ENCODE data around the gene CCL3.
A peak's percentile ranks its signal among the peaks of the same experiment; 100 is the strongest.
"Not testable (repeated sequence)": the region's sequence is repeated elsewhere in the genome, so short reads cannot be mapped to it uniquely, and the experiment has no call there.

CCL3 gene

DNA sequence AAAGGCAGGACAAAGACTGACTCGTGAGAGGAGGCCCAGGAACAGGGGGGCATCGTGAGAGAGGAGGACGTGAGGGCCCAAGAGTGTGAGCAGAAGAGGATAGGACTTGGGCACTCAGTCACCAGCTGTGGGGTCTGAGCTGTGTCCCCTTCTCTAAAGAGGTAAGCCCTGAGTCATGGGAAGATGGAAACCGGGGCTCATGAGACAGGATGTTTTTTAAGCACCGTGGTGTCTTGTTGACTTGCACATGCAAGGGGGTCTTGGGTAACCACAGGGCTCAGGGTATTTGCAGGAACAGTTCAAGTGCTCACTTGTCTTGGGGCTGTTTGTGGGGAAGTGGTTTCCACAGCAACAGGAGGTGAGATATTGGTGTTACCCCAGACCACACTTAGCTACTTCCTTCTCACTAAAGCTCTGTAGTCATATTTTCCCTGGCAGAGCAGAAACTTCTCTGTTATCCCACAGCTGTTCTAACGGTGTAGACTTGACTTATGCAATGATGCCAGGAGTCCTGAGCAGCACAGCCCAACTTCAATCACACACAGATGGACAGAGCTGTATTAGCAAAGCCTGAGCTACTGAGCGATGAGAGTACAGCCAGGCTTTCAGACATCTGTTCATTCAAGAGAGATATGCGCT, 7.3 kb downstream of the CCL3 start:
- peak overlapping the region; percentile 61 to 85 for H3K4me3 Mint-ChIP-seq
- peaks cover 51% of the 10 kb centered on the region for H3K4me1 Mint-ChIP-seq
- H3K27me3 Mint-ChIP-seq, H3K9me3 Mint-ChIP-seq: not testable (repeated sequence)
- peak; percentile 96 for ATAC-seq
- H3K27ac Mint-ChIP-seq, result peak overlapping the region; percentile 89 to 96
- peak; percentile 59 to 82 for DNase-seq

GRCh38 chr17:36081681-36082471, 8.1 kb downstream of the CCL3 start:
- H3K4me1 Mint-ChIP-seq, result peaks cover 51% of the 10 kb centered on the region
- ATAC-seq, result peak; percentile 37

DNA sequence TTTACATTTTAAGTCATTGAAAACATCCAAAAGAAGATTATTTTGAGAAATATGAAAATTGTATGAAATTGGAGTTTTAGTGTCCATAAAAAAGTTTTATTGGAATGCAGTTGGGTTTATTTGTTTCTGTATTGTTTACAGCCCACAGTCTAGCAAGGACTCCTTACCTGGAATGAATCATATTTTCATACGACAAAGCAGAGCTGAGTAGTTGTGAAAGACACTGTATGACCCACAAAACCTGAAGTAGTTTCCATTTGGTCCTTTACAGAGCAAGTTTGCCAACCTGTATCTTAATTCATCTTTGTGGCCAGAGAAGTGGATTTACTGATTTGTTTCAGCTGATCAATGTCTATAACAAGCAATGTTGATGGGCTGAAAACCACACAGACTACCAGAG, 15.6 kb downstream of the CCL3 start:
- Mint-ChIP-seq H3K4me1 (peaks cover 25% of the 10 kb centered on the region), H3K4me3 (no peak overlapping the region), H3K27me3 (peaks cover 37% of the 10 kb centered on the region), H3K27ac (no peak overlapping the region), H3K9me3 (peaks cover 7 to 8% of the 10 kb centered on the region in 2 donors)
- DNase-seq (no peak), ATAC-seq (peak; percentile 93)

More at GRCh38 chr17:36081681-36082471, 8.1 kb downstream of the CCL3 start:
- Mint-ChIP-seq H3K27ac (peak overlapping the region; percentile 89 to 96), H3K27me3 (peaks cover 14% of the 10 kb centered on the region), H3K4me3 (peak overlapping the region; percentile 61 to 85)
- peak in 1 of 2 donors; percentile 32 for DNase-seq
- H3K9me3 Mint-ChIP-seq, result not testable (repeated sequence)

DNA sequence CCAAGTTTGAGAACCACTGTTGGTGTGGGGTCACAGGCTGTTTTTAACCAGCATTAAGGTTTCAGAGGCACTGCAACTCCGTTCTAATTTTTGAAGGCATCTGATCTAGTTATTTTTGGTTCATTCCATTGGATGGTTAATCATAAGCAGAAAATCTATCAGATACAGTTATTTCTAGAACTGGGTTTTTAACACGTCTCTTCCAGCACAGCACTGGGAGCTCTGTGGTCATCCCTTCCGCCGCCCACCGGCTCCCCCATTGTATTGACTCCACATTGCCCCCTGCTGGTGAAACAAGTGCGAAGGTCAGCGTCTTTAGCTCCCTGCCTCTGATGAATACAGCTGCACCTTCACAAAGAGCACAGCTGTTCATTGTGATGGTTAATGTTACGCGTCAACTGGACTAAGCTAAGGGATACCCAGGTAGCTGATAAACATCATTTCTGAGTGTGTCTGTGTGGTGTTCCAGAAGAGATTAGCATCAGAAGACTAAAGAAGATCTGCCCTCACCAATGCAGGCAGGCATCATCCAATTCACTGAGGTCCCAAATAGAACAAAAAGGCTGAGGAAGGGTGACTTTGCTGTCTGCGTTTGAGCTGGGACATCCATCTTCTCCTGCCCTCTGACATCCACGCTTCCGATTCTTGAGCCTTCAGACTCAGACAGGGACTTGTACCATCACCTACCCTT, 17.4 kb downstream of the CCL3 start:
- H3K9me3 Mint-ChIP-seq, result peaks cover under 1 to 4% of the 10 kb centered on the region in 2 donors
- ATAC-seq, result peak; percentile 85
- H3K27ac Mint-ChIP-seq, result peak overlapping the region in 1 of 2 donors; percentile 13
- H3K27me3 Mint-ChIP-seq, result peaks cover 30% of the 10 kb centered on the region
- peaks cover 25% of the 10 kb centered on the region for H3K4me1 Mint-ChIP-seq
- DNase-seq, result peak; percentile 60 to 82
- H3K4me3 Mint-ChIP-seq, result peak overlapping the region in 1 of 2 donors; percentile 17

GRCh38 chr17:36071751-36072150, 18.2 kb downstream of the CCL3 start:
- no peak overlapping the region for H3K4me3 Mint-ChIP-seq
- ATAC-seq (no peak), DNase-seq (no peak)
- peaks cover 25% of the 10 kb centered on the region for H3K4me1 Mint-ChIP-seq
- no peak overlapping the region for H3K27ac Mint-ChIP-seq
- peaks cover 23% of the 10 kb centered on the region for H3K27me3 Mint-ChIP-seq
- no peaks in the 10 kb centered on the region for H3K9me3 Mint-ChIP-seq

DNA sequence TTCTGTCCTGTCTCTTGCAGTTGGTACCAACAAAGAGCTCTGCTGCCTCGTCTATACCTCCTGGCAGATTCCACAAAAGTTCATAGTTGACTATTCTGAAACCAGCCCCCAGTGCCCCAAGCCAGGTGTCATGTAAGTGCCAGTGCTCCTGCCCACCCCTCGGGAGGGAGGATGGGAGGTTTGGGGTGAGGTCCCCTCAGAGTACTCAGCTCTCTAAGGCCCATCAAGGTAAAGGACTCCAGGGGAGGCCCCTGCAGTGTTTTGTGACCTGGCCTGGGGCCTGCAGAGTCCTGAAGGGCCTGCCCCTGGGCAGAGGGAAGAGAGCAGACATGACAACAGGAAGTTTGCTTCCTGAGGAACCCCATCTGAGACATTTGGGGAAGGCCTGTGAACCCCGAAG, 19.5 kb downstream of the CCL3 start:
- no peak for ATAC-seq
- Mint-ChIP-seq H3K27ac (no peak overlapping the region), H3K4me3 (no peak overlapping the region), H3K9me3 (no peaks in the 10 kb centered on the region), H3K27me3 (peaks cover 20% of the 10 kb centered on the region), H3K4me1 (peaks cover 25% of the 10 kb centered on the region)
- DNase-seq, result no peak

DNA sequence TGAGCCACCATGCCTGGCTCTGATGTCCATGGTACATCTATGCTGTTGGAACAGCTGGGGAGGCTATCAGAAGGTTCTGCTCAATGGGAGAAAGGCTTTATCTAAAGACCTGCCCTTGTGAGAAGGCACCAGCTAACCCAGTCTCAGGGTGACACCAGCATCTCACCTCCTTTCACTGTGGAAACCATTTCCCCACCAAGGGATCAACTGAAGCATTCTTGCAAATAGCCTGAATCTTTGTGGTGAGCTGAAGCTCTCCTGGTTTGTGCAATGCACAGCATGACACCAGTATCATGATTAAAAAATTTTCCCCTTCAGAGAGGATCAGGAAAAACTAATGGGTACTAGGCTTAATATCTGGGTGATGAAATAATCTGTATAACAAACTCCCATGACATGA, 20.8 kb downstream of the CCL3 start:
- Mint-ChIP-seq H3K4me3 (no peak overlapping the region), H3K27ac (no peak overlapping the region), H3K9me3 (peaks cover 0 to 4% of the 10 kb centered on the region in 2 donors), H3K27me3 (peaks cover 18% of the 10 kb centered on the region), H3K4me1 (peaks cover 18% of the 10 kb centered on the region)
- DNase-seq (no peak), ATAC-seq (no peak)

- H3K4me1 Mint-ChIP-seq, result peaks cover 16% of the 10 kb centered on the region
- H3K4me3 Mint-ChIP-seq, result no peak overlapping the region
- H3K27ac Mint-ChIP-seq, result no peak overlapping the region
- H3K27me3 Mint-ChIP-seq, result peaks cover 18% of the 10 kb centered on the region
- DNase-seq (no peak), ATAC-seq (no peak)
- H3K9me3 Mint-ChIP-seq, result peaks cover 0 to 6% of the 10 kb centered on the region in 2 donors
These were observed 21.4 kb downstream of the CCL3 start for GRCh38 chr17:36068524-36068923.

- peak overlapping the region in 1 of 2 donors; percentile 13 for H3K27ac Mint-ChIP-seq
- peaks cover 22% of the 10 kb centered on the region for H3K27me3 Mint-ChIP-seq
- no peak overlapping the region for H3K4me3 Mint-ChIP-seq
- ATAC-seq (peak; percentile 70), DNase-seq (no peak)
- H3K9me3 Mint-ChIP-seq, result peaks cover 0 to 6% of the 10 kb centered on the region in 2 donors
- H3K4me1 Mint-ChIP-seq, result no peaks in the 10 kb centered on the region
These were observed 23.5 kb downstream of the CCL3 start for GRCh38 chr17:36066365-36066985.

DNA sequence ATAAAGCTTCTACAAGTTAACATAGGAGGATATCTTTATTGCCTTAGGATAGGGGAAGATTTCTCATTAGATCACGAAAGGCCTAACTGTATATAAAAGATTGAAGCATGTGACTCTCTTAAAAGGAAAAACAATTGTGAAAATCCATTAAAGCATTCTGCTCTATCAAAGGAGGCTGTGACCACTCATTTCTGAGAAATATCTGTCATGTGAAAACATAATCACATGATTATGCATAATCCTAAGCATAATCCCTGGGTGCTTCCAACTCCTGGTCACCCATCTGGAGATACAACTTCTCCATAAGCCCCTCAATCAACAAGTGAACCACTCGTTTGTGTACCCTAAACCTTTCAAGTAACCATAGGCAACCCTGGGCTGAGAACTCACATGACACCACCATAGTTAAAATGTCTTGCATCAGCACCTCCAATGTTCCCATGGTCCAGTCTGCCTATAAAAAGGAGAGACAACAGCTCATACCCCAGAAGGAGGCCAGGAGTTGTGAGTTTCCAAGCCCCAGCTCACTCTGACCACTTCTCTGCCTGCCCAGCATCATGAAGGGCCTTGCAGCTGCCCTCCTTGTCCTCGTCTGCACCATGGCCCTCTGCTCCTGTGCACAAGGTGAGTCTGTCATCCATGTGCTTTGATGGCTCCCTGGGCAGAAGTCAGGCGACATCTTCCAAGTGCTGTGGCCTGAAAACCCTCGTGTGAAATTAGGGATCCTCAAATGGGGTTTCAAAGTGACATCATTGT, 26.0 kb downstream of the CCL3 start, which contains the start of gene CCL18:
Gene CCL18 (plus strand): TSS at position 487 of the 756 bp plus-strand sequence. CDS start 71 bp downstream, at position 558.
- no peak within 1 kb of the TSS for H3K4me3 Mint-ChIP-seq
- peaks cover 0 to 6% of the 10 kb centered on the region in 2 donors for H3K9me3 Mint-ChIP-seq
- peak within 1 kb of the TSS in 1 of 2 donors; percentile 13 for H3K27ac Mint-ChIP-seq
- ATAC-seq (no peak), DNase-seq (no peak)
- no peaks in the 10 kb centered on the region for H3K4me1 Mint-ChIP-seq
- H3K27me3 Mint-ChIP-seq, result peaks cover 19% of the 10 kb centered on the region

- Mint-ChIP-seq H3K27ac (no peak overlapping the region), H3K9me3 (peaks cover 0 to 6% of the 10 kb centered on the region in 2 donors), H3K4me1 (peaks cover under 1% of the 10 kb centered on the region), H3K27me3 (peaks cover 25% of the 10 kb centered on the region), H3K4me3 (no peak overlapping the region)
- DNase-seq (no peak), ATAC-seq (no peak)
These were observed 29.1 kb downstream of the CCL3 start for GRCh38 chr17:36060816-36061215.

- DNase-seq (no peak), ATAC-seq (no peak)
- Mint-ChIP-seq H3K27ac (no peak overlapping the region), H3K9me3 (peaks cover 0 to 5% of the 10 kb centered on the region in 2 donors), H3K27me3 (peaks cover 25% of the 10 kb centered on the region), H3K4me3 (no peak overlapping the region), H3K4me1 (peaks cover 6% of the 10 kb centered on the region)
These were observed 30.5 kb downstream of the CCL3 start for GRCh38 chr17:36059406-36059805.

GRCh38 chr17:36057911-36058310, 32.0 kb downstream of the CCL3 start:
- DNase-seq, result no peak
- H3K4me3 Mint-ChIP-seq, result no peak overlapping the region
- no peak overlapping the region for H3K27ac Mint-ChIP-seq
- peaks cover 39% of the 10 kb centered on the region for H3K27me3 Mint-ChIP-seq
- no peak for ATAC-seq
- peaks cover 6% of the 10 kb centered on the region for H3K4me1 Mint-ChIP-seq
- H3K9me3 Mint-ChIP-seq, result no peaks in the 10 kb centered on the region

DNA sequence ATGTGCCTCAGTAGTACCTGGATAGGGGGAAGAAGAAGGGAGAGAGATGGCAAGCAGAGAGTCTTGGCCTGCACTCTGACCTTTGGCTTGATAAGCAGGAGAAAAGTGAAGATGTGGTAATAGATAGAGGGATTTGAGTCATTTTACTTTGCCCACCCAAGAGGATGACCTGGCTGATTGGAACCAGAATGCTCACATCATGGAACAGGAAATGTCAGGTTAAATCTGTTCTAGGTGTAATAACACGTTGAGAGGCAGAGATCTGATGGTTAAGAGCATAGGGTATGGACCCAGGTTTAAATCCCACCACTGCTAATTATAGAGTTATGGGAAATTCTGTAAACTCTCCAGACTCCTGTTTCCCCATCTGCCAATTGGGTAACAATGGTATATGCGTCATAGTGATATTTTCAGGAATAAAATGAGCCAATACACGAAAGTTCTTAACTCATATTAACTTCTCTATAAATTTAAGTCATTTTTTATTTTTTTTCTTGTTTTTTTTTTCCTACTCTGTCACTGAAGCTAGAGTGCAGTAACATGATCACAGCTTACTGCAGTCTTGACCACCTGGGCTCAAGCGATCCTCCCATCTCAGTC, 33.9 kb downstream of the CCL3 start:
- ATAC-seq (no peak), DNase-seq (no peak)
- no peak overlapping the region for H3K4me3 Mint-ChIP-seq
- H3K4me1 Mint-ChIP-seq, result peaks cover 6% of the 10 kb centered on the region
- peaks cover 0 to 4% of the 10 kb centered on the region in 2 donors for H3K9me3 Mint-ChIP-seq
- H3K27ac Mint-ChIP-seq, result no peak overlapping the region
- H3K27me3 Mint-ChIP-seq, result peaks cover 48% of the 10 kb centered on the region

All from stimulated activated naive CD8-positive, alpha-beta T cell treated with anti-CD3 and anti-CD28 coated beads, Interleukin-15, amount 100 ng/mL, for 72 hours (primary cell).